ENCODE data around the gene SPATA1.
"Not testable (repeated sequence)": the region's sequence is repeated elsewhere in the genome, so short reads cannot be mapped to it uniquely, and the experiment has no call there.

SPATA1 gene

DNA sequence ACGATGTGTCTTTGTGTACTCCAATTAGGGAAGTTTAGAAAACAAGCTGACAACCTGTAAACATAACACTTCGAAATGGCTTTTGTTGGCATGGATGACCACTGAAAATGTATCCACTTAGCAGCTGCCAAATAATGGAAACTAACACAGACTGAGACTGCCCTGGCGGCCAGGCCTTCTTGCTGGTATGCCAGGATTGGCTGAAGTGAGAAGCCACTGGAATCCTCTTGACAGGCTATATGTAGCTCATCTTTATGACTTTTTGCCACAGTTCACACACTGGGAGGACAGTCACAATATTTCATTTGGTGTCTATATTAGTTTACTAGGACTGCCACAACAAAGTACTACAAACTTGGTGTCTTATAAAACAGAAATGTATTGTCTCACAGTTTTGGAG lies 80.9 kb downstream of the SPATA1 start:
- DNase-seq (ENCODE audit: low read depth), result no peak

DNA sequence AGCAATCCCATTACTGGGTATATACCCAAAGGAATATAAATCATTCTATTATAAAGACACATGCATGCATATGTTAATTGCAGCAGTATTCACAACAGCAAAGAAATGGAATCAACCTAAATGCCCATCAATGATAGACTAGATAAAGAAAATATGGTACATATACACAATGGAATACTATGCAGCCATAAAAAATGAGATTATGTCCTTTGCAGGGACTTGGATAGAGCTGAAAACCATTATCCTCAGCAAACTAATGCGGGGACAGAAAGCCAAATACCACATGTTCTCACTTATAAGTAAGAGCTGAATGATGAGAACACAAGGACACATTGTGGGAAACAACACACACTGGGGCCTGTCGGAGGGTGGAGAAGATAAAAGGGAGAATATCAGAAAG lies 88.8 kb downstream of the SPATA1 start:
- not testable (repeated sequence) for DNase-seq (ENCODE audit: low read depth)

DNA sequence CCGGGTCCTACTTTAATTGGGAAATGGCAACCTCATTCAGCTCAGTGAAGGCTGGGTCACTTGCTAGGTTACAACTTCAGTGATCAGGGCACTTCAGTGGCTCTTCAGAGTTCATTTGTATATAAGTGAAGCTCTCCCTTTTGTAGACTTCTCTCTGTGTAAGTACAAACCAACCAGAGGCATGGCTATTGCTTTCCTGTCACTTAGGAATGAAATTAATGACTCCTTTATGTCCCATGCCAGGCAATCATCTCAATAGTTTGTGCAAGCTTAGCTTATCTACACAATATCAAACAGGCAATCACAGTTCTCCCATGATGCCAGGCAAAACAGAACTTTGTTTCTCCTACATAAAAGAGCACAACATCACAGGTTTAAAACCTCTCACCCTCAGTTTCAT lies 90.8 kb downstream of the SPATA1 start:
- DNase-seq (ENCODE audit: low read depth), result no peak

DNA sequence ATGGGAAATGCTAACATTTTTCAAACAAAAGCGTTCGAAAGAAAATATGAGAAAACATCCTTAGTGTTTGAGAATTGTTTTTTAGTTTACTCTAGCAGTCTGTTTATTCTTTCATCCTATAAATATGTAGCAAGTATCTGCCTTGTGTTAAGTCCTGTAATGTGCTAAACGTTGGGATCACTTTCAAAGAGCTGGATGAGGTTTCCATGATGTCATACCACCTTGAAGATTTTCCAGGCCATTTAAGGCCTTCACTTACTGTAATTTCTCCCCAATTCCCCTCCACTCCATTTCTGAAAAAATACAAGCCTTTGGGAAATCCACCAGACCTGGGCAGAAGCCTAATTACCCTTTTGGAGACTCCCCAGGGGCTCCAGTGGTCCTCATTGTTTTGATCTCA lies 92.2 kb downstream of the SPATA1 start:
- no peak for DNase-seq (ENCODE audit: low read depth)

DNA sequence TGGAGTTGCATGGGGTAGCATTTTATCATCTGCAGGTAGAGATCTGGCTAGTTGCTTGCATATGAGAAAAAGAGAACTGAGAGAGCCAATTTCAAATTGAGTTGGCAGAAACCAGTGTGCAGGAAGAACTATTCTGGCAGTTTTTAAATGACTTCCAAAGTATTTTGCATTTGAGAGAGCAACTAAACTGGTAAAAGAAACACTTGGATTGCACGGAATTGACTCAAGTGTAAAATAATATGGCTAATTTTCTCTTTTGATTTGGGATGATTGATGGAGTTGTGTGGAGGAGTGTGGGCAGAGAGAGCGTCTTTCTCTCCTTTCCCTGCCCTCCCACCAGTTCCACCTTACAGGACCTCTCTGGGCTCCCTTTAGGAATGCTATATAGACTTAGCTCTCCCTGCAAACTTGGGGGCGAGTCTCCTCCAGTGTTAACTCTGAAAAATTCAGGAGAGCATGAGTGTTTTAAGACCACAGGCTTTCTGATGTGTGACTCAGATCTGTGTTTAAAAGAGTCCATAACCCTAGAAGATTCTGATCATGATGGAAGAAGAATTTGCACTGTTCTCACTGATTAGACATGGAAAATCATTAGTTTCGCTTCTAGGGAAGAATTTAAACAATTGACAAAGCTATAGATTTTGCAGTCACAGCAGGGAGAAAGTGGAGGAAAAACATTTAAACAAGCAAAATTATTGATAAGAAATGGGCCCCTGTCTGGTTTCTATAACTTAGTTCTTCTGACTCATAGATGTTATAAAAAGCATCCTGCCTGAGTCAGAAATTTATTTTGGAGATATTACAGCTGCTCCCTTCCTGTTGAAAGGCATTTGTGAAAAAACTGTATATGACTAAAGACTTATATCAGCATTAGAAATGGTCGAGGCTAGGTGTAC lies 92.9 kb downstream of the SPATA1 start:
- DNase-seq (ENCODE audit: low read depth), result no peak

DNA sequence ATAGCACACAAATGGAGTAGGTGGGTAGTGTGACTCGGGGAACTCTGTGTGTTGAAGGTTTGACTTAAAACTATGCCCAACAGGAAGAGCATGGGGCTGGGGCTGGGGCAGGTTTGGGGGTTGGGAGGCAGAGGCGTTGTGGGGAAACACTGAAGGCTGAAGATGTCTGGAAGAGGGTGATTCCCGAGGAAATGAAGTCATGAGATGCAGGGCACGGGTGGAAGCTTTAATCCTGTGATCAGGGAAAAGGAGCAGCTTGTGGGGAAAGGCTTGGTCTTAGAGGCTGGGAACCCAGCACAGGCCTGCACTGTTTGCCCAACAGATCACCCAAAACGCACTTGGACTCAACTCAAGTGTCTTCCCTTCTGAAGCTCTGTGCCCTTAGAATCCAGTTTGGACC lies 94.6 kb downstream of the SPATA1 start:
- DNase-seq (ENCODE audit: low read depth), result no peak

DNA sequence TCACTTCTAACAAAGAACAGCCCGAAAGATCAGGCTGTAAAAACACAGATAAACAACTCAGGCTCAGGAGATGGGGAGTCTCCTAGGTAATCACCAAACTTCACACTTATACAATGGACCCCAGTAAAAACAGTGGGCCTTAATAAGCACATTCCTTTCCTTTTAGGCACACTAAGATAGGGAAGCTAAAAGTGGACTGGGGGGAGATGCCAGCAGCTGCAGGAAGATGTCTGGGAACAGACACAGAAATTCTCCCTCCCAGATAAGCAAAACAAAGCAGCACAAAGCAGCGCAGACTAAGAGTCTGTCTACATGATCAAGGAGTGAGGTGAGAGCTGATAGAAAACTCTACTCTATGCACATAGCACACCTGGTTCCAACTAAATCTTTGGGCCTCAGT lies 97.0 kb downstream of the SPATA1 start:
- no peak for DNase-seq (ENCODE audit: low read depth)

DNA sequence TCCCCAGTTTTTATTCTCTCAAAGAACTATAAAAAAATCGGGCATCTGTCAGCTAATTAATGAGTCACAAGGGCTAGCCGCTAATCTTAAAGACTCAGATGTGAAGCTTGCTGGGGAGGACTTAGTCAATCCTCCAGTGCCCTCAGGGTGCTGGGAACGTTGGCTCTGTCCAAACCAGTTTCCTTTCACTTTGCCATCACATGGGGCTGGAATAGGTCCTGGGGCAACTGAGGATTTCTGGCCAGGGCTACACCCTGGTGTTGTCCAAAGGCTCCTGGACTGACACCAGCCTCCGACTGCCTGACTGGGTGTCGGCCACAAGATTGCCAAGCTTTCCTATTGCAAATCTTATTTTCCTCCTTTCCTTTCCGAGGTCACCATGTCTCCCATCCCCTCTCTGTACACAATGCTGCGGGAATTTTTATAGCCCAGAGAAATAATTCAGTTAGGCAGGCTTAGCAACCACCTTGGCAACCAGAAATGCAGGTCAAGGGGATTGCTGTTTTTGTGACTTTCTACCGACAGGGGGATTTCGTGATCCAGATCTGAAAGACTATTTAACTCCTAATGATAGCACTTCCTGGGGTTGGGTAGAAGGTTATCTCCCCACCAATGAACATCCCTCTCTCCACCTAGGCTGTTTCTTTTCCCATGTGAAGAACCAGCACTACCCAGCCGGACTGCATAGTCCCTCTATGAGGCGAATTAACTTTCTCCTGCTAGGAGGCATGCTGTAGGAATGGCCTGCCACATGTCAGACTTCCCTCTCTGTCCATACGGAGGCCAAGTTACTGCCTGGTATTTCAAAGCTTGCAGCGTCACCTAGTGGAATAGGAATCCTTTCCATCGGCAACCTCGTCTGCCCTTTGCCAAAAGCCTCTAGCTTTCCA lies 98.0 kb downstream of the SPATA1 start:
- DNase-seq (ENCODE audit: low read depth), result no peak

DNA sequence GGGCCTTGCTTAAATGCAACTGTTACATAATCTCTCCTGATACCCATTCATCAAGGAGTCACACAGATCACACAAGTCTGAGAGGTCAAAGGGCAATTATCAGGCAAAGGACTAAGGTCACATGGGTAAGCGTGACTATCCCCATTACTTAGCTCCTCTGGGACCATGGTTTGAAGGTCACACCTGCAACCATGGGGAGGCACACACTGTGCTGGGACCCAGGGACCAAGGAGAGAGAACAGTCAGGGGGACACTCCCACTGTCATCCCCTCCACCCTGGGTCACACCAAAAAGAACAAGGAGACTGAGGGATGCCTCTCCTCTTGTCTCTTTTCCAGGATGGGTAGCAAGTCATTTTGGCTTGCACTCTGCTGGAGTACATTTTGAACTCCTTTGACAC lies 99.0 kb downstream of the SPATA1 start:
- no peak for DNase-seq (ENCODE audit: low read depth)

DNA sequence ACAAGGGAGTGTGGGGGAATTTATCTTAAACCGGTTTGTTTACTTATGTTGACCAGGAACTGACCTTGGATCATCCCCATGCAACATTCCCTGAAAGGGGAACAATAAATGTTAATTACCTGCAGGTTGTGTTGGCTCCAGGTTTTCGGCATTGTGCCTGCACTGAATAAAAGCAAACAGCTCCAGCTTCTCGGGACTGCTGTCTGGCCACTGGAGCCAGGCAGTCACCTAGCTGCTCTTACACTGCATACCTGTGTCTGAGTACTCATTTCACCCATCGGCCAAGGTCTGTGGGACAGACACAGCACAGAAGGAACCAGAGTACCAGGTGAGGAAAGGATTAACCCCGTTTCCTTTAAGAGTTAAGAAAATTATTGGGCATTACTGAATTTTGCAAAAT lies 100.8 kb downstream of the SPATA1 start:
- no peak for DNase-seq (ENCODE audit: low read depth)

DNA sequence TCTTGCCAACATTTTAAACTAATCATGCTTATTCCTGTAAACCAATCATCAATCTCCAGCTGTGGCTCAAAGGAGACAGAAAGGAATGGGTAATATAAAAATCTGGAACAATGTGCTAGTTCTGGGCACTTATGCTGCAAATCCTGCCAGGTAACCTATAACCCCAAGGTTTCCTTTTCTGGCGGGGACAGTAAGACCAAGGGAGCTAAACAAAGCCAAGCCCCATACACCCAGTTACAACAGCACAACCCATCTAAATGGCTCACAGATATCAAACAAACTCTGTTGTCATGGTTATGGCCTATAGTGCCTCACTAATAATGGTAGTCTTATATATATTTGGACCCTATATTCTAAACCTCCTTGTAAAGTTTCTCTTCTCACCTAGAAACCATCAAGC lies 104.9 kb downstream of the SPATA1 start:
- DNase-seq (ENCODE audit: low read depth), result no peak

DNA sequence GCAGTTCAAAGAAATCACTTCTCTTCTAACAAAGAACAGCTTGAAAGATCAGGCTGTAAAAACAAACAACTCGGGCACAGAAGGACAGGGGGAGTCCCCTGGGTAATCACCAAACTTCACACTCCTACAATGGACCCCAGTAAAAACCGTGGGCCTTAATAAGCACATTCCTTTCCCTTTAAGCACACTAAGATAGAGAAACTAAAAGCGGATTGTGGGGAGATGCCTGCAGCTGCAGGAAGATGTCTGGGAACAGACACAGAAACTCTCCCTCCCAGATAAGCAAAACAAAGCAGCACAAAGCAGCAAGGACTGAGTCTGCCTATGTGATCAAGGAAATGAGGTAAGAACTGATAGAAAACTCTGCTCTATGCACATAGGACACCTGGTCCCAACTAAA lies 105.6 kb downstream of the SPATA1 start:
- no peak for DNase-seq (ENCODE audit: low read depth)

DNA sequence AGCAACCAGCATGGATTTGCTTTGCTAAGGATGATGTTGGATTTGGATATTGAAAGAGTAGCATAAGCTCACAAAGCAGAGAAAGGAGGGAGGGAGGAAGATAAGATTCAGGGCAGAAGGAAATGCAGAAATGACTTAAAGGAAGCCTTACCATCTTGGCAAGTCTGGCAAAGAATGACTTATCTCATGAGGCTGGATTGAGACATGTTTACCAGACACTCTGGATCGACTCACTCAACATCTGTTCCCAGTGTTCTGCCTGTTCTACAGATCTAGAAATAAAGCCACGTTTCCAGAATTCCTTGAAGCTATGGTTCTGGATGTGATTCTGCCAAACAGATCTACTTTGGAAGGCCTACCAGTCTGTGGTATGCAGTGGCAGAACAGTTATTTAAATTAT lies 106.8 kb downstream of the SPATA1 start:
- DNase-seq (ENCODE audit: low read depth), result no peak

DNA sequence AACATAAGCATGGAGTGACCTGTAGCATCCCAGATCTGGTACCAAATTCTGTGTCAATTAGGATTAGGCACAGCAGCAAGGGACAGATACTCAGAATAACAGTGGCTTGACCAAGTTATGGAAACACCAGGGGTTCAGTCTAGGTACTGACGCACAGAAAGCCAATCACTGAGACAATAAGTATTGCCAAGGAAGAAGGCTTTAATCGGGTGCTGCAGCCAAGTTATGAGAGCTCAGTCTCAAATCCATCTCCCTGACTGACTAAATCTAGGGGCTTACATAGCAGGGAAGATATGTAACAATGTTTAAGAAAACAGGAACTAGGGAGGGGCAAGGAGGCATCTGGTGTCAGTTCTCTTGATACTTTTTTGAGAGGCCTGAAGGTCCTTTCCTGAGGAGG lies 107.7 kb downstream of the SPATA1 start:
- DNase-seq (ENCODE audit: low read depth), result no peak

DNA sequence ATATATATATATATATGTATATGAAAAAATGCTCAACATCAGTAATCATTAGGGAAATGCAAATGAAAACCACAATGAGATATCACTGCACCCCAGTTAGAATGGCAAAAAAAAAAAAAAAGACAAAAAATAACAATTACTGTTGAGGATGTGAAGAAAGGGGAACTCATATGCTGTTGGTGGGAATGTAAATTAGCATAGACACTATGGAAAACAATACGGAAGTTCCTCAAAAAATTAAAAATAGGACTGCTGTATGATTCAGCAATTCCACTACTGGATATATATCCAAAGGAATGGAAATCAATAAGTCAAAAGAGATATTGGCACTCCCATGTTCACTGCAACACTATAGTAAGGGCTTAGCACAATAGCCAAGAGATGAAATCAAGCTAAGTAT lies 109.6 kb downstream of the SPATA1 start:
- DNase-seq (ENCODE audit: low read depth), result no peak
